Right atrium auricular region (tissue), 2 donors: Measurements from ENCODE around the gene C1orf21. TPM values are rescaled to one million over a fixed set of nuclear protein-coding genes. Genes with fewer than 3 reads are reported as not detected.

Experiments
- DNase-seq: peaks from one replicate; pipeline ENCODE4 v3.0.0-alpha.2; 2019; ENCODE audit warnings: low spot score
- H3K27ac ChIP-seq, 2 donors: fragments of 200-600 bp; sonication (generic); 1 replicate in 1 of 2; 2 replicates in 1 of 2; pipeline ENCODE4 v1.5.1; 2016 to 2019
- H3K27me3 ChIP-seq, 2 donors: fragments of 200-600 bp; sonication (generic); one replicate each; pipeline versions ENCODE4 v1.5.1 to v1.6.0; 2017 to 2019
- H3K36me3 ChIP-seq: fragments of 200-600 bp; sonication (generic); one replicate; pipeline ENCODE4 v1.5.1; 2016
- H3K4me1 ChIP-seq, 2 donors: fragments of 200-600 bp; sonication (generic); one replicate each; pipeline versions ENCODE4 v1.5.1 to v1.6.0; 2017 to 2019
- H3K4me3 ChIP-seq, 2 donors: fragments of 200-600 bp; sonication (generic); 1 replicate in 1 of 2; 2 replicates in 1 of 2; pipeline ENCODE4 v1.5.1; 2017 to 2019; ENCODE audit warnings: mild to moderate bottlenecking in 1 of 2, moderate library complexity in 1 of 2
- H3K9me3 ChIP-seq, 2 donors: fragments of 200-600 bp; sonication (generic); one replicate each; pipeline ENCODE4 v1.5.1; 2019
- CTCF ChIP-seq, 2 donors: fragments of 200-600 bp; sonication (generic); IDR thresholded peaks; one replicate each; pipeline ENCODE4 v1.5.1; 2019; ENCODE audit warnings: antibody characterized with exemption in 2 of 2
- total RNA-seq, 2 donors: library from RNA; depleted of rRNA; stranded (reverse); fragments of >200 nt; gene quantifications; one replicate each; pipeline ENCODE4 v1.1.0, GENCODE V29; 2016

Gene C1orf21
- total RNA-seq, 2 donors from 2014 or later: 49.4 to 78.5 TPM

GRCh38 chr1:184449916-184450315 lies 63.1 kb downstream of the C1orf21 start:
- Histone ChIP-seq H3K27me3 (no peaks in the 10 kb centered on the region), H3K4me1 (peaks cover 0 to 24% of the 10 kb centered on the region in 2 donors), H3K27ac (no peak overlapping the region), H3K4me3 (no peak overlapping the region), H3K36me3 (no peaks in the 10 kb centered on the region), H3K9me3 (no peaks in the 10 kb centered on the region)
- no peak for TF ChIP-seq CTCF (IDR thresholded peaks at IDR 0.05)
- no peak for DNase-seq

GRCh38 chr1:184455786-184456185 lies 69.0 kb downstream of the C1orf21 start:
- Histone ChIP-seq H3K36me3 (no peaks in the 10 kb centered on the region), H3K4me3 (no peak overlapping the region), H3K27ac (no peak overlapping the region), H3K9me3 (no peaks in the 10 kb centered on the region), H3K4me1 (peaks cover 0 to 46% of the 10 kb centered on the region in 2 donors), H3K27me3 (no peaks in the 10 kb centered on the region)
- DNase-seq: no peak
- no peak for TF ChIP-seq CTCF (IDR thresholded peaks at IDR 0.05)

- Histone ChIP-seq H3K4me1 (peaks cover 0 to 50% of the 10 kb centered on the region in 2 donors), H3K9me3 (no peaks in the 10 kb centered on the region), H3K27me3 (no peaks in the 10 kb centered on the region), H3K27ac (no peak overlapping the region), H3K4me3 (no peak overlapping the region), H3K36me3 (no peaks in the 10 kb centered on the region)
- DNase-seq: no peak
- no peak for TF ChIP-seq CTCF (IDR thresholded peaks at IDR 0.05)
Measured at GRCh38 chr1:184456189-184456588, 69.4 kb downstream of the C1orf21 start.

GRCh38 chr1:184457500-184457899 lies 70.7 kb downstream of the C1orf21 start:
- Histone ChIP-seq H3K4me3 (no peak overlapping the region), H3K27ac (no peak overlapping the region), H3K27me3 (no peaks in the 10 kb centered on the region), H3K36me3 (no peaks in the 10 kb centered on the region), H3K4me1 (peaks cover 0 to 63% of the 10 kb centered on the region in 2 donors), H3K9me3 (no peaks in the 10 kb centered on the region)
- TF ChIP-seq CTCF (IDR thresholded peaks at IDR 0.05): no peak
- no peak for DNase-seq

- H3K4me1 ChIP-seq: peaks cover 0 to 55% of the 10 kb centered on the region in 2 donors
- no peak overlapping the region for H3K4me3 ChIP-seq
- no peaks in the 10 kb centered on the region for H3K36me3 ChIP-seq
- no peak for DNase-seq
- no peaks in the 10 kb centered on the region for H3K27me3 ChIP-seq
- no peak for TF ChIP-seq CTCF (IDR thresholded peaks at IDR 0.05)
- H3K9me3 ChIP-seq: no peaks in the 10 kb centered on the region
- H3K27ac ChIP-seq: no peak overlapping the region
Measured at GRCh38 chr1:184461321-184461720, 74.5 kb downstream of the C1orf21 start.

- Histone ChIP-seq H3K27me3 (no peaks in the 10 kb centered on the region), H3K27ac (peak overlapping the region; percentile 33 to 59), H3K36me3 (no peaks in the 10 kb centered on the region), H3K4me1 (peaks cover 0 to 49% of the 10 kb centered on the region in 2 donors), H3K4me3 (no peak overlapping the region), H3K9me3 (no peaks in the 10 kb centered on the region)
- TF ChIP-seq CTCF (IDR thresholded peaks at IDR 0.05): no peak
- DNase-seq: no peak
Measured at GRCh38 chr1:184462155-184462554, 75.3 kb downstream of the C1orf21 start.
